Kidney (tissue), 14 donors: ENCODE data around the gene SCN4A. TPM values are rescaled to one million over a fixed set of nuclear protein-coding genes. Genes with fewer than 3 reads are reported as not detected.
A peak's percentile ranks its signal among the peaks of the same experiment; 100 is the strongest.

Experiments used
- DNase-seq, 5 donors: peaks; one replicate each; pipeline ENCODE4 v3.0.0-alpha.2; 2013 to 2020
- FAIRE-seq: peaks from 2 replicates; lab custom pipeline; 2012; peaks lifted over from hg19 to GRCh38; lab: Jason Lieb, UNC
- H3K27ac ChIP-seq, 2 donors: one replicate each; pipeline ENCODE4 v1.7.0; 2013; ENCODE audit warnings: low read depth in 2 of 2, low read length in 2 of 2, inconsistent platforms in 1 of 2
- H3K27me3 ChIP-seq: one replicate; pipeline ENCODE4 v1.7.1; 2013; ENCODE audit warnings: low read length, inconsistent platforms; ENCODE audit not compliant: control insufficient read depth, insufficient read depth
- H3K36me3 ChIP-seq, 3 donors: one replicate each; pipeline versions ENCODE4 v1.7.0 to v1.7.1; 2013; ENCODE audit warnings: low read length in 3 of 3, control low read depth in 1 of 3, inconsistent platforms in 1 of 3; ENCODE audit not compliant: insufficient read depth in 3 of 3, control insufficient read depth in 2 of 3
- H3K4me1 ChIP-seq, 3 donors: one replicate each; pipeline versions ENCODE4 v1.7.0 to v1.7.1; 2013; ENCODE audit warnings: low read length in 3 of 3, inconsistent platforms in 1 of 3, low read depth in 1 of 3; ENCODE audit not compliant: control insufficient read depth in 2 of 3, insufficient read depth in 2 of 3
- H3K4me3 ChIP-seq, 3 donors: one replicate each; pipeline versions ENCODE4 v1.7.0 to v1.8.1; 2013; ENCODE audit warnings: low read length in 3 of 3, control low read depth in 1 of 3, inconsistent platforms in 1 of 3
- H3K9ac ChIP-seq, 3 donors: one replicate each; pipeline versions ENCODE4 v1.7.0 to v1.7.1; 2013; ENCODE audit warnings: low read length in 3 of 3, control low read depth in 1 of 3, inconsistent platforms in 1 of 3
- H3K9me3 ChIP-seq, 3 donors: one replicate each; pipeline versions ENCODE4 v1.7.0 to v1.7.1; 2013; ENCODE audit warnings: low read length in 3 of 3, control low read depth in 1 of 3, inconsistent platforms in 1 of 3; ENCODE audit not compliant: control insufficient read depth in 2 of 3, insufficient read depth in 1 of 3
- intact Hi-C: fragments of 100-400 bp; cut with DNase I; formaldehyde crosslinking; loops from one replicate; pipeline ENCODE4 v1.11.1; 2022
- polyA plus RNA-seq: library from polyadenylated mRNA; stranded (reverse); fragments of 350-450 nt; fragmentation: Illumina TruSeq; extraction: RNeasy Lipid Tissue Mini Kit (QIAGEN cat#74804); gene quantifications from one replicate; pipeline ENCODE4 v1.2.3, GENCODE V29; 2014; ENCODE audit warnings: low read depth, low replicate concordance; ENCODE audit not compliant: insufficient read depth
- total RNA-seq: library from RNA; stranded (reverse); fragmentation: NEBNext Ultra II Directional; extraction: Animal tissue kit (Norgen Biotek cat#: 25700); gene quantifications from one replicate; pipeline ENCODE4 v1.2.1, GENCODE V29; 2021
- TF ChIP-seq, protein P1 (sequence below): IDR thresholded peaks from 3 replicates; pipeline ENCODE4 v1.5.1; 2012; ENCODE audit warnings: mild to moderate bottlenecking, moderate library complexity, borderline replicate concordance; ENCODE audit not compliant: insufficient read depth; ENCODE audit errors: extremely low read depth
- donor health status: control.
- donor health status: control.
- donor health status: control.
- donor health status: control.
- donor health status: control.
- donor health status: DM: yes; HTN: yes; CAD: no.
- donor health status: Normal renal cell carcinoma (clear cell type).

SCN4A gene
- total and polyA plus RNA-seq, 2 donors from 2014 or later, result 0.19 to 3.4 TPM

DNA sequence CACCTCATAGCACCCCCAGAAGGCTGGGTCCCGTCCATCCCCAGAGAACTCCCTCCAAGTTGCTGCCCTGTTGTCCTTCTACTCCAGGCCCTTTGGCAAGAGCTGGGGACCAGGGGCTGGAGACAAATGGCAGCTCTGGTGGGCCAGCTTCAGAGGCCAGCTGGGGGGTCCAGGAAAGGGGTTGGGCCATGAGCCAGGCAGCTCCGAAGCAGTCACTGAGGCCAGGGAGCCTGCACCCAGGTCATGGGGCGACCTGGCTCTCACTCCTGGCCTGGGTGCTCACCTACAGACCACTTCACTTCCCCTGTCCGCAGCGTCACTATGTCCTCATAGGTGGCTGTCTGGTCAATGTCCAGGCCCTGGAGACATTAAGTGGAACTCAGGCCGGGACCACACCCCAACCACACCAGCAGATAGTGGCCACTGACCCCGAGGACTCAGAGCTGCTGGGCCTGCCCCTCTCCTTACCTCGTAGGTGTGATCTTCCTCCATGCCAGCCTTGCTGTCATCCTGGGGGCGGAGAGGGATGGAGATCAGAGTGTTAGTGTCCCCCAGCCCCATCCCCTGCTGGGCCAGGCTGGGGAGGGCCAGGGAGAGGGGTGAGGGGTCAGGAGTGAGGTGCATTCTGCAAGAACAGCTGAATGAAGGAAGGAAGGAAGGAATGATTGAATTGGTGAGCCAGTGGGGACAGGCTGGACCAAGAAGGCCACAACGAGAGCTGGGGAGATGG, 43.6 kb downstream of the SCN4A start:
- Histone ChIP-seq H3K27me3 (no peaks in the 10 kb centered on the region), H3K36me3 (no peaks in the 10 kb centered on the region), H3K9me3 (no peaks in the 10 kb centered on the region), H3K9ac (no peak overlapping the region), H3K4me3 (no peak overlapping the region), H3K4me1 (peaks cover 0 to 6% (median 0%) of the 10 kb centered on the region in 3 donors), H3K27ac (no peak overlapping the region)
- TF ChIP-seq, protein P1, sequence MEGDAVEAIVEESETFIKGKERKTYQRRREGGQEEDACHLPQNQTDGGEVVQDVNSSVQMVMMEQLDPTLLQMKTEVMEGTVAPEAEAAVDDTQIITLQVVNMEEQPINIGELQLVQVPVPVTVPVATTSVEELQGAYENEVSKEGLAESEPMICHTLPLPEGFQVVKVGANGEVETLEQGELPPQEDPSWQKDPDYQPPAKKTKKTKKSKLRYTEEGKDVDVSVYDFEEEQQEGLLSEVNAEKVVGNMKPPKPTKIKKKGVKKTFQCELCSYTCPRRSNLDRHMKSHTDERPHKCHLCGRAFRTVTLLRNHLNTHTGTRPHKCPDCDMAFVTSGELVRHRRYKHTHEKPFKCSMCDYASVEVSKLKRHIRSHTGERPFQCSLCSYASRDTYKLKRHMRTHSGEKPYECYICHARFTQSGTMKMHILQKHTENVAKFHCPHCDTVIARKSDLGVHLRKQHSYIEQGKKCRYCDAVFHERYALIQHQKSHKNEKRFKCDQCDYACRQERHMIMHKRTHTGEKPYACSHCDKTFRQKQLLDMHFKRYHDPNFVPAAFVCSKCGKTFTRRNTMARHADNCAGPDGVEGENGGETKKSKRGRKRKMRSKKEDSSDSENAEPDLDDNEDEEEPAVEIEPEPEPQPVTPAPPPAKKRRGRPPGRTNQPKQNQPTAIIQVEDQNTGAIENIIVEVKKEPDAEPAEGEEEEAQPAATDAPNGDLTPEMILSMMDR, result no peak
- DNase-seq, result peak in 1 of 5 donors; percentile 56
- FAIRE-seq, result no peak
- intact Hi-C loops, result no loop called here

DNA sequence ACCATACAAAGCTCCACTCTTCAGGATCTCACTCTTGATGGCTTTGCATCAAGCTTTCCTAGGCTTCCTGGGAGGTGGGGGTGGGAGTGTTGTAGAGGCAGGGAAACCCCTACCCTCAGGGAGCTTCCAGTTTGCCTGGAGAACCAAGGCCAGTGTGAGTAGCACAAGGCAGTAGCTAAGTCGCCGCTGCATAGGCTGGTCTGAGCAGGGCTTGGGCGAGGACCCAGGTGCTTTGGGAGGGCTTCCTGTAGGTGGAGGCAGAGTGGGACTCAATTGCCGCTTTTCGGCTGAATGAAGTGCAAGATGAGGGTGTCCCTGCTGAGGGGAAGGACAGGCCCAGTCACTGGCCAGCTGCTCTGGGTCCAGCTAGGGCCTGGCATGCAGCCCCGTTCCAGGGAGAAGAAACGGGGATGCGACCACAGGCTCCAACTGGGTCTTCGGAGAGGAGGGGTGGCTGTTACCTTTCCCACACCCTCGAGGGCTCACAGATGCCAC, 44.5 kb downstream of the SCN4A start:
- TF ChIP-seq, protein P1, result no peak
- Histone ChIP-seq H3K9ac (no peak overlapping the region), H3K36me3 (no peaks in the 10 kb centered on the region), H3K27ac (no peak overlapping the region), H3K4me1 (peaks cover 0 to 6% (median 0%) of the 10 kb centered on the region in 3 donors), H3K27me3 (no peaks in the 10 kb centered on the region), H3K9me3 (no peaks in the 10 kb centered on the region), H3K4me3 (no peak overlapping the region)
- DNase-seq, result peak in 2 of 5 donors; percentile 19 to 38
- intact Hi-C loops, result no loop called here
- no peak for FAIRE-seq

- DNase-seq, result peak in 3 of 5 donors; percentile 21 to 51 (median 37)
- H3K27me3 ChIP-seq, result no peaks in the 10 kb centered on the region
- TF ChIP-seq, protein P1, result no peak
These were observed 45.1 kb downstream of the SCN4A start for GRCh38 chr17:63927464-63928171.

More at GRCh38 chr17:63927464-63928171, 45.1 kb downstream of the SCN4A start:
- H3K4me1 ChIP-seq, result peaks cover 0 to 6% (median 0%) of the 10 kb centered on the region in 3 donors
- H3K27ac ChIP-seq, result no peak overlapping the region
- intact Hi-C loops, result no loop called here
- no peaks in the 10 kb centered on the region for H3K36me3 ChIP-seq
- H3K9ac ChIP-seq, result no peak overlapping the region
- no peaks in the 10 kb centered on the region for H3K9me3 ChIP-seq
- FAIRE-seq, result no peak
- no peak overlapping the region for H3K4me3 ChIP-seq
